ENCODE data around the gene SOX12.
"Not testable (repeated sequence)": the region's sequence is repeated elsewhere in the genome, so short reads cannot be mapped to it uniquely, and the experiment has no call there.

GRCh38 chr20:356154-356553 is 30.8 kb downstream of the SOX12 start:
- TF ChIP-seq, protein P1, sequence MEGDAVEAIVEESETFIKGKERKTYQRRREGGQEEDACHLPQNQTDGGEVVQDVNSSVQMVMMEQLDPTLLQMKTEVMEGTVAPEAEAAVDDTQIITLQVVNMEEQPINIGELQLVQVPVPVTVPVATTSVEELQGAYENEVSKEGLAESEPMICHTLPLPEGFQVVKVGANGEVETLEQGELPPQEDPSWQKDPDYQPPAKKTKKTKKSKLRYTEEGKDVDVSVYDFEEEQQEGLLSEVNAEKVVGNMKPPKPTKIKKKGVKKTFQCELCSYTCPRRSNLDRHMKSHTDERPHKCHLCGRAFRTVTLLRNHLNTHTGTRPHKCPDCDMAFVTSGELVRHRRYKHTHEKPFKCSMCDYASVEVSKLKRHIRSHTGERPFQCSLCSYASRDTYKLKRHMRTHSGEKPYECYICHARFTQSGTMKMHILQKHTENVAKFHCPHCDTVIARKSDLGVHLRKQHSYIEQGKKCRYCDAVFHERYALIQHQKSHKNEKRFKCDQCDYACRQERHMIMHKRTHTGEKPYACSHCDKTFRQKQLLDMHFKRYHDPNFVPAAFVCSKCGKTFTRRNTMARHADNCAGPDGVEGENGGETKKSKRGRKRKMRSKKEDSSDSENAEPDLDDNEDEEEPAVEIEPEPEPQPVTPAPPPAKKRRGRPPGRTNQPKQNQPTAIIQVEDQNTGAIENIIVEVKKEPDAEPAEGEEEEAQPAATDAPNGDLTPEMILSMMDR (IDR thresholded peaks at IDR 0.05), result not testable (repeated sequence)
- TF ChIP-seq POLR2A (IDR thresholded peaks at IDR 0.05), result not testable (repeated sequence)

All from uterus (tissue), 2 donors.